Measurements from ENCODE around the gene NEBL.
"Not testable (repeated sequence)": the region's sequence is repeated elsewhere in the genome, so short reads cannot be mapped to it uniquely, and the experiment has no call there.

NEBL gene, protein sequence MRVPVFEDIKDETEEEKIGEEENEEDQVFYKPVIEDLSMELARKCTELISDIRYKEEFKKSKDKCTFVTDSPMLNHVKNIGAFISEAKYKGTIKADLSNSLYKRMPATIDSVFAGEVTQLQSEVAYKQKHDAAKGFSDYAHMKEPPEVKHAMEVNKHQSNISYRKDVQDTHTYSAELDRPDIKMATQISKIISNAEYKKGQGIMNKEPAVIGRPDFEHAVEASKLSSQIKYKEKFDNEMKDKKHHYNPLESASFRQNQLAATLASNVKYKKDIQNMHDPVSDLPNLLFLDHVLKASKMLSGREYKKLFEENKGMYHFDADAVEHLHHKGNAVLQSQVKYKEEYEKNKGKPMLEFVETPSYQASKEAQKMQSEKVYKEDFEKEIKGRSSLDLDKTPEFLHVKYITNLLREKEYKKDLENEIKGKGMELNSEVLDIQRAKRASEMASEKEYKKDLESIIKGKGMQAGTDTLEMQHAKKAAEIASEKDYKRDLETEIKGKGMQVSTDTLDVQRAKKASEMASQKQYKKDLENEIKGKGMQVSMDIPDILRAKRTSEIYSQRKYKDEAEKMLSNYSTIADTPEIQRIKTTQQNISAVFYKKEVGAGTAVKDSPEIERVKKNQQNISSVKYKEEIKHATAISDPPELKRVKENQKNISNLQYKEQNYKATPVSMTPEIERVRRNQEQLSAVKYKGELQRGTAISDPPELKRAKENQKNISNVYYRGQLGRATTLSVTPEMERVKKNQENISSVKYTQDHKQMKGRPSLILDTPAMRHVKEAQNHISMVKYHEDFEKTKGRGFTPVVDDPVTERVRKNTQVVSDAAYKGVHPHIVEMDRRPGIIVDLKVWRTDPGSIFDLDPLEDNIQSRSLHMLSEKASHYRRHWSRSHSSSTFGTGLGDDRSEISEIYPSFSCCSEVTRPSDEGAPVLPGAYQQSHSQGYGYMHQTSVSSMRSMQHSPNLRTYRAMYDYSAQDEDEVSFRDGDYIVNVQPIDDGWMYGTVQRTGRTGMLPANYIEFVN
- 0 reads per million in 3 experiments for total RNA-seq

GRCh38 chr10:20897146-20897825 is at the start of gene NEBL:
NEBL (minus strand) TSS chr10:20897311; CDS start chr10:20897205, 106 bp downstream.
- DNase-seq: no peak

DNA sequence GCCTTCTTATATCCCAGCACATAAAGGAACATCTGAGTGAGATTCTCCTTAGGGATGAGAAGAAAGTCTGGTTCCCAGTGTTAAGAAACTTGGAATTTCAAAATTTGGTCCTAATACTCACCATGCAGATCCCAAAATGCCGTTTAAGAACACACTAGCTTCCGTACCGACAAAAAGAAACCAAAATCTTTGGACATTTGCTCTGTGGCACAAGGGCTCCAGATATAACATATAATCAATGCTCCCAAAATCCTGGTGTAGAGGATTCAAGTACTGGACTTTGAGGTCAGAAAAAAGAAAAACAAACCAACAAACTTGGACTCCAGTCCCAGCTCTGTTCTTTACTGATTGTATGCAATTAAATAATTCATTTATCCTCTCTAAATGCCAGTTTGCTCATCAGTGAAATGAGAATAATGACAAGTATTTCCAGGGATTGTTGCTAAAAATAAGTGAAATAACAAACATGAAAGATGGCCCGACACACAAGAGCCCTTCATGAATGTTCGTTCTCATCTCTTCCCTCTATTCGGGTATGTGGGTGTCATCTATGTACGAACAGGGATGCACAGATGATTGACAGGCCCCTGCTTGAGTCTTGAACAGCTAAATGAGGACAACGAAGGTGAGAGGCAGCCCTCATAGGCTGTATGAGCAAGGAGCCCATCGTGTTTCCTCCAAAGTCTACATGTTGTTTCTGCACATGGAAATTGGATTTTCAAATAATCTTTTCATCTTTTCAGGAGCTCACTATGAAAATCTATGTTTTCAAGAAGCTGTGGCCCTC is 48.6 kb upstream of the NEBL start:
- DNase-seq: no peak

DNA sequence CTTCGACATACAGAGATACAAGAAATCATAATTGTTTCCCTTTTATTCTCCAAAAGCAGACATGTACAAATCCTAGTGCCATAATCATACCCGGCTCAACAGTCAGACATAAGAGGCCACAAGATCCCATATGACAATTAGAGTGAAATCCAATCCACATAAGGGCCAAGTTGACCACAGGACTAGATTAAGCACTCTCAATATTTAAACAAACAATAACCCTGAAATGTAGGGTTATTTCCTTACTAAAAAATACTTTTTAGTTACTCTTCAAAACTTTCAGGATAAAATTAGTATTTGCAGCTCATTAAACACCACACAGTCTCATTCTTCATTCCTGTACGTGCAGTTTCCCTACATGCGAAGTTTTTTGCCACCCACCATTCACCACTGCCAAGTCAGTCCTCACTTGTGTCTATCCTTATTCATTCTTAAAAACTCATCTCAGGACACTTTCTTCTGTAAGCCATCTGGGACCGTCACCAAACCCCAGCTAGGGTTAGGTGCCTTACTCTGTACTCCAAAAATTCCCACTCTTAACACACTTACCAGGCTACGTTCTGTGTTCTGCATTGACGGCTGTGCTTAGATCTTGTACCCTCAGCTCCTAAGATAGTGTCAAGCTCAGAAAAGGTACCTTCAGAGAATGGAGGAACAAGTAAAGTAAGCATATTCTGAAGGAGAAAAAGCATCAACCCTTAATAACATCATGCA is 47.8 kb upstream of the NEBL start:
- no peak for DNase-seq

GRCh38 chr10:20939414-20939813 is 42.3 kb upstream of the NEBL start:
- not testable (repeated sequence) for DNase-seq

GRCh38 chr10:20936396-20936795 is 39.3 kb upstream of the NEBL start:
- no peak for DNase-seq

DNA sequence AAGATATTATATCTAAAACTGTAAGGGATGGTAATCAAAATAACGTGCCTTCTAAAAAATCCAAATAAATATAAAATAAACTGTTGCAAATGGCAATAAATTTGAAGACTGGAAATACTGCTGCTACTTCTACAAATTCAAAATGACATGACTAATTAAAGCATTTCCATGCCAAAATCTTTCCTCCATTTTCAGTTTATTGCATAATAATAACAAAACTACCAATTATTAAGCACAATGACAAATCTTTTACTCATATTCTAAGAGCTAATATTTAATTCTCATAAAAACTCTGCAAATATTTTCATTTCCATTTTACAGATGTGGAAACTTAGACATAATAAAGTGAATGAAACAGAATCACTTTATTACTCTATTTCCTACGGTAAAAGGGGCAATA is 38.8 kb upstream of the NEBL start:
- DNase-seq: no peak

DNA sequence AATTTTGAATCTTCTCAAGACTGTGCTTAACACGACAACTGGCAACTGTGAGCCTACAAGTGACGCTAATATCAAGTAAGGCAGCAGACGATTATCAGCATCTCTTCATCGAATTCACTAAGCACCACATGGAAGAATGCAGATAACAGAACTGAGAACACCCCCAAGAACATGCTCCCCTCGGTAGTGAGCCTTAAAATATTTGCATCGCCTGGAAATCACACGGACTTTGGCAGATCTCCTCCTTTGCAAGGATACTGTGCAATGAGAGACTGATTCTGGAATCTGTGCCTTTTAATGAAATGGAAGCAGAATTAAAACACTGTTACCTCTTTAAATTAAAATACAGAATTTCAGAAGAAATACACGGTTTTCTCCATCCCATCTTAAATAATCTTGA is 38.2 kb upstream of the NEBL start:
- no peak for DNase-seq

DNA sequence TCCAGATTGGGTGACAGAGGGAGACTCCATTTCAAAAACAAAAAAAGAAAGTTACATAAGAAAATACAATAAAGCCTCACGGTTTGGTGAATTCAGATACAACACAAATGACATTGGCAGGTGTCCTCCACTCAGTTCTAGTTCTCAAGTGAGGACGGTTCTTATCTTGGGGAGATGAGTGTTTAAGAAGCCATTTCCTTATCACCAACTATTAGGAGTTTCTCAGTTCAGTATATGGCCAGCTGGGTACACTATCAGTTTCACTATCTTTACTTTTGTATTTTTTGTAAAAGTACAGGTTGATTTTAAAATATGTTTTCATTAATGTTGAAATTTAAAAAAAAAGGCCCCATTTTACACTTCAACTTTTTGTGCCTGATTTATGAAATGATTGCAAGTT is 36.6 kb upstream of the NEBL start:
- DNase-seq: no peak

DNA sequence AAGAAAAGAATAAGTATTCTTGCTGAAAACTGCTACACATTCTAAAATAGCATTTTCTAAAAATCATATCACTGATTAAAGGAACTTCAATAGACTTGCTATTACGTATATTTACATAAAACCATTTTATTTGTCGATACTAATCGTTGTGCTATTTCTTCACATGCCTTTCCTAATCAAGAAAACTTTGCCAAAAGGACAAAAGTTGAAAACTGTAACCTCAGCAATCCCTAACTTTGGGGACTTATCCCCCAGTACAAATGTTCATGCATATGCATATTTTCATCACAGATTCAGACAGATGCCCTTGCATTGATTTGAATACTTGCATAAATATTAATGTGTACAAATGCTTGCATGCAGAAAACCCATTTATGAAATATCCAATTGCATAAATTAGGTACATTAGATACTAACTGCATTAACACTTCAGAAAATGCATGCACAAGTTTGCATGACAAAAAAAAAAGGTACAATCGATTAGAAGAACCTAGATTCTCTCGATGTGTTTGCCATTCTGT is 35.6 kb upstream of the NEBL start:
- no peak for DNase-seq

DNA sequence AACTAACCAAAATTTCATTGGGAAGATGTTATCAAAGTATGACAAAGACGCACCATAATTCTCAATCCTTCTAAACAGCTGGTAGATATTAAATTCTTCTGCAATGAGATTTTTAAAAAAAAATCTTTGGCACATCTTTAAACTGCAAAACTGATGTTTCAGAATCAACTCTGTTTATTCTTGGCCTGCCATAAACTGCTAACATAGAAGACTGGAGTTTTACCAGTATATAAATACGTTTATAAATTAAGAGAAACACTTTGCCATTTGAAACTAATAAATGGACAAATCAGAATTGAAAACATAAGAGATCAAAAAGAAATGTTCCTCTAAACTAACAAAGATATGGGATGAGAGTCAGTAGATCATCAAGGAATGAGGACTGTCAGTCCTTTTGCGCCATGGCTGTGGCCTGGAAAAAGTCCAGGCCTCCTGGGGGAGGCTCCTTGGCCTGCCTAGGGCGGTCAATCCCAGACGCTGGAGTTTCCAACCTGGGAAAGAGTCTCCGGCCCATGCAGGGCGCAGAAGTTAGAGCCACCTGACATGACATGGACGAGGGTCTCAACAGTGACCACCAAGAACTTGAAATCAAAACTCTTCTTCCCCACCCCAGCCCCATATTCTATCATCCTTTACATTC is 34.2 kb upstream of the NEBL start:
- DNase-seq: no peak

- DNase-seq: no peak
These were observed 30.3 kb upstream of the NEBL start for GRCh38 chr10:20927456-20927855.

DNA sequence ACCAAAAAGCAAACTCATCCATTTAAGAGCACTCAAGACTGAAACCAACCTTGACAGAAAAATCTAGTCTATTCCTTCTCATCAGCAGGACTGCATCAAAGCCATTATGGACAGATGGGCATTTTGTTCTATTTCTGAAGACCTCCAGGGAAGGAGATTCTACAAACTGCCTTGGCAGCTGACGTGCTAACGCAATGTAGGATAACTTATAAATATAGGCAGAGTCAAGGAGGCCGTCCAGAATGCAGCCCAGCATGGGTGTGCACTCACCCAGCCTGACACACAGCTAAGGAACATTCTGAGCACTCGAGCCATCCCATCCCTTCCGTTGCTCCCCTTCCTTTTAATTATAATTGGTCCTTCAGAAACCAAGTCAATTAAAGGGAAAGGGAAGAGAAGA is 25.3 kb upstream of the NEBL start:
- no peak for DNase-seq

DNA sequence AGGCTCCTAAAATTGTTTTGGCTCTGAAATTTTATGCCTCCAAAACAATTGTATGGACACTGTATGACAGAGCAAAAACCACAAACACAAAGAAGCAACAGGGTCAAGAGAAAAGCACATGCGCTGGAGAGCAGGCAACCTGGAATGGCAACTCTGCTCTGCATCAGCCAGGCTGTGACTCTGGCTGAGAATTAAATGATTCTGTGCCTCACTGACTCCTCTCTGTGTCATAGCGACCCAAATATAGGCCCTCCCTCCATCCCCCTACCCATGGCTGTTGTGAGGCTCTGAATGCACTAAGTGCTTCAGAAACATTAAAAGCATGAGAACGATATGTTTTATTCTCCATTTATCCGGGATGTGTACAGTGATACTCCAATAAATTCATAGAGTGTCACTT is 24.9 kb upstream of the NEBL start:
- no peak for DNase-seq

- DNase-seq: no peak
These were observed 22.9 kb upstream of the NEBL start for GRCh38 chr10:20920061-20920460.

DNA sequence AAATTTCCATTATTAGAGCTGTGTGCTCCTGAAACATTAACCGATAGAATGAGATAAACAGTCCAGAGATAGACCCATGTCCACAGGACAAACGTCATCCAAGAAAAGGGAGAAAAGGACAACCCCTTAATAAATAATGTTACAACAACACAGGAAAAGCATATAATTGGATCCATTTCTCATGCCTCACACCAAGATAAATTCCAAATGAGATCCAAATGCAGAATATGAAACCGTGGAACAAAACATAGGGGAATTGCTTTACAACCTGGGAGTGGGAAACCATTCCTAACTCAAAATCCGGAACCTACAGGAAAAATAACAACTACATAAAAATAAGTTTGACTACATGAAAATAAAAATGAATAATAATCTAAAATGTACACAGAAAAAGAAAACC is 22.4 kb upstream of the NEBL start:
- no peak for DNase-seq

DNA sequence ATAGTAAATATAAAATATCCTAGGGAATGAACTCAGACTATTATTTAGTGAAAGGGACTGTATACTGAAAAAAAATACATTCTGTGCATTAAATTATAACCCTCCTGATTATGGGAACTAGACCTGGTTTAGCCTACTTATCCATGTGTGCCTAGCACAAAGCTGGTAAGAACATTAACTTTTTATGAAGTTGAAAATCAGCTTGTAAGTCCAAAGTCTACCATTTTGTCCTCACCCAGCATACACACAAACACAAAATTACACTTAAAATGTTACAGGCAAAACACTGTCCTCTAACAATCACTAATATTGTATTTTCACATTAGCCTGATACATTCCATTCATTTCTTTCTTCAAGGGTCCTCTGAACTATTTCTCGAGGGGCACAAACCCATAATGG is 19.9 kb upstream of the NEBL start:
- DNase-seq: no peak

GRCh38 chr10:20912969-20913368 is 15.9 kb upstream of the NEBL start:
- no peak for DNase-seq

DNA sequence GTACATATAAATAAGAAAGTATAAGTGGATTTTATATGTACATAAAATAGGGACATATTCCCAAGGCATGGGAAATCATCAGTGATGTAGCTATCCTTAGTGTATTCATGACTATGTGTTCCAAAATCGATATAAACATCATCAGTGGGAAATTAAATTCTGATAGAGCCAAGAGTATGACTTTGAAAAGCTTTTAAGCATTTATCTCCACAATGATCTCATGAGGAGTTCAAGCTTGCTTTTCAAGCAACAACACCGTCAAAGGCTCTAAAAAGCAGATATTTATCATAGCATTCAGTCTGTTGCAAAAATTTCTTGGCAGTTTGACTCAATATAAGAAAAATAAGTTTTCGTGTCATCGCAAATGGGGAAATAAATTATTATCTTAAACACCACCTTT is 14.5 kb upstream of the NEBL start:
- DNase-seq: no peak

GRCh38 chr10:20909801-20910200 is 12.7 kb upstream of the NEBL start:
- DNase-seq: no peak

- no peak for DNase-seq
These were observed 11.3 kb upstream of the NEBL start for GRCh38 chr10:20908391-20908790.
